IMR-90 (cell line): ENCODE measurements around the gene GIMAP7. TPM values are rescaled to one million over a fixed set of nuclear protein-coding genes. Genes with fewer than 3 reads are reported as not detected.
"Not testable (repeated sequence)": the region's sequence is repeated elsewhere in the genome, so short reads cannot be mapped to it uniquely, and the experiment has no call there.

Experiments used
- ATAC-seq: fragments of 200-7000 bp; cut with Tn5 transposase; 2 replicates; pipeline ENCODE4 v1.9.1; 2020; ENCODE audit warnings: low read depth, mild to moderate bottlenecking, moderate library complexity
- BruUV-seq: library from RNA; stranded (reverse); fragments of 400-500 nt; replicated peaks from 2 replicates; lab custom pipeline; 2021; lab: Mats Ljungman, UMichigan
- CTCF ChIA-PET: fragments of 300-600 bp; formaldehyde crosslinking; extraction: SDS; loops from one replicate; lab custom pipeline; 2021; ENCODE audit warnings: antibody characterized with exemption; lab: Yijun Ruan, JAX
- POLR2A ChIA-PET: fragments of 300-600 bp; sonication (Branson Sonifier 250); formaldehyde crosslinking; loops from one replicate; lab custom pipeline; 2022; ENCODE audit warnings: antibody characterized with exemption; ENCODE audit not compliant: unreplicated experiment; lab: Charles Lee
- DNase-seq: peaks from one replicate; pipeline ENCODE4 v3.0.0; 2013
- H2AFZ ChIP-seq: replicated peaks from 2 replicates; pipeline ENCODE3; 2013; ENCODE audit warnings: low read length, mild to moderate bottlenecking; ENCODE audit not compliant: poor library complexity
- H2AK5ac ChIP-seq: 2 replicates; pipeline ENCODE4 v1.6.1; 2013; ENCODE audit warnings: low read depth, low read length, inconsistent platforms
- H2AK9ac ChIP-seq: replicated peaks from 2 replicates; pipeline ENCODE3; 2013; ENCODE audit warnings: mild to moderate bottlenecking, low read depth, low read length, moderate library complexity; ENCODE audit not compliant: poor library complexity
- H2BK120ac ChIP-seq: 2 replicates; pipeline ENCODE4 v1.6.1; 2013; ENCODE audit warnings: low read depth, low read length, inconsistent platforms
- H2BK15ac ChIP-seq: 3 replicates; pipeline ENCODE4 v1.6.1; 2013; ENCODE audit warnings: low read depth, low read length, inconsistent platforms
- H2BK20ac ChIP-seq: 2 replicates; pipeline ENCODE4 v1.6.1; 2013; ENCODE audit warnings: low read depth, mild to moderate bottlenecking, inconsistent platforms, low read length, moderate library complexity
- H2BK5ac ChIP-seq: 2 replicates; pipeline ENCODE4 v1.6.1; 2013; ENCODE audit warnings: mild to moderate bottlenecking, low read depth, low read length, inconsistent platforms; ENCODE audit not compliant: poor library complexity, severe bottlenecking
- H3K14ac ChIP-seq: replicated peaks from 2 replicates; pipeline ENCODE4 v1.6.1; 2013; ENCODE audit warnings: low read depth, low read length, inconsistent platforms
- H3K18ac ChIP-seq: 2 replicates; pipeline ENCODE4 v1.6.1; 2013; ENCODE audit warnings: low read depth, low read length, control low read depth
- H3K23ac ChIP-seq: 2 replicates; pipeline ENCODE4 v1.6.1; 2013; ENCODE audit warnings: low read depth, low read length, inconsistent platforms
- H3K27ac ChIP-seq: 2 replicates; pipeline ENCODE4 v1.5.1; 2013; ENCODE audit warnings: mild to moderate bottlenecking, control low read depth, low read length; ENCODE audit not compliant: insufficient read depth
- H3K27me3 ChIP-seq: 2 replicates; pipeline ENCODE4 v1.6.1; 2013; ENCODE audit warnings: low read length; ENCODE audit not compliant: control insufficient read depth, insufficient read depth
- H3K36me3 ChIP-seq: 2 replicates; pipeline ENCODE4 v1.6.1; 2013; ENCODE audit warnings: low read length, mixed read lengths; ENCODE audit not compliant: control insufficient read depth, insufficient read depth
- H3K4ac ChIP-seq: 2 replicates; pipeline ENCODE4 v1.6.1; 2013; ENCODE audit warnings: low read depth, low read length, inconsistent platforms
- H3K4me1 ChIP-seq: 2 replicates; pipeline ENCODE4 v1.6.1; 2013; ENCODE audit warnings: low read length, mixed read lengths; ENCODE audit not compliant: control insufficient read depth, insufficient read depth
- H3K4me2 ChIP-seq: 2 replicates; pipeline ENCODE4 v1.6.1; 2013; ENCODE audit warnings: low read depth, mild to moderate bottlenecking, control low read depth, low read length, moderate library complexity
- H3K4me3 ChIP-seq: 2 replicates; pipeline ENCODE4 v1.5.1; 2013; ENCODE audit warnings: low read depth, mild to moderate bottlenecking, control low read depth, low read length, moderate library complexity; ENCODE audit not compliant: insufficient read depth
- H3K56ac ChIP-seq: 2 replicates; pipeline ENCODE4 v1.6.1; 2013; ENCODE audit warnings: low read length, inconsistent platforms; ENCODE audit not compliant: insufficient read depth; ENCODE audit errors: extremely low read depth
- H3K79me1 ChIP-seq, 2 experiments: 2 replicates each; pipeline ENCODE4 v1.6.1; 2013; ENCODE audit warnings: low read length in 2 of 2, inconsistent platforms in 1 of 2, low read depth in 1 of 2
- H3K9ac ChIP-seq: 2 replicates; pipeline ENCODE4 v1.6.1; 2013; ENCODE audit warnings: low read depth, low read length, control low read depth
- H3K9me1 ChIP-seq: 2 replicates; pipeline ENCODE4 v1.6.1; 2013; ENCODE audit warnings: low read length, inconsistent platforms; ENCODE audit not compliant: insufficient read depth
- H3K9me3 ChIP-seq: 2 replicates; pipeline ENCODE4 v1.6.1; 2013; ENCODE audit warnings: low read length; ENCODE audit not compliant: control insufficient read depth, insufficient read depth
- H4K20me1 ChIP-seq: 2 replicates; pipeline ENCODE4 v1.6.1; 2013; ENCODE audit warnings: low read length, inconsistent platforms; ENCODE audit not compliant: insufficient read depth
- H4K5ac ChIP-seq: 2 replicates; pipeline ENCODE4 v1.6.1; 2013; ENCODE audit warnings: mild to moderate bottlenecking, low read depth, low read length, control low read depth
- H4K8ac ChIP-seq, 2 experiments: 2 replicates each; pipeline ENCODE4 v1.6.1; 2013; ENCODE audit warnings: low read depth in 2 of 2, low read length in 2 of 2, control low read depth in 1 of 2, inconsistent platforms in 1 of 2
- H4K91ac ChIP-seq: 2 replicates; pipeline ENCODE4 v1.6.1; 2013; ENCODE audit warnings: low read depth, low read length, inconsistent platforms; ENCODE audit not compliant: insufficient read depth
- whole genome bisulfite sequencing, 2 experiments: methylation state at CpG; one replicate each; pipeline versions ENCODE4 v1.1.5 to v1.1.7; 2013; ENCODE audit warnings: missing lambda C conversion rate in 2 of 2; ENCODE audit not compliant: insufficient read length in 1 of 2; ENCODE audit errors: extremely low coverage in 2 of 2; 5-methylcytosine and 5-hydroxymethylcytosine counted together
- dilution Hi-C: fragments of 300-500 bp; cut with HindIII; formaldehyde crosslinking; loops from one replicate; pipeline ENCODE4 v1.14.3; 2018; ENCODE audit warnings: low sequenced_read_pairs; ENCODE audit not compliant: unreplicated experiment
- in situ Hi-C: fragments of 300-500 bp; cut with MboI; formaldehyde crosslinking; loops from 3 replicates; pipeline ENCODE4 v1.14.3; 2019; ENCODE audit warnings: low sequenced_read_pairs, inconsistent platforms, mixed read lengths
- intact Hi-C: fragments of 100-400 bp; cut with micrococcal nuclease; formaldehyde crosslinking; loops from 2 replicates; pipeline ENCODE4 v1.10.0; 2022
- polyA plus RNA-seq, 3 experiments: library from polyadenylated mRNA; depleted of rRNA; stranded (reverse); fragments of >200 nt; gene quantifications; 2 replicates each; pipeline ENCODE4 v1.2.3, GENCODE V29; 2012; ENCODE audit warnings: low replicate concordance in 1 of 3
- total RNA-seq: library from RNA; depleted of rRNA; stranded (reverse); fragments of >200 nt; gene quantifications from 2 replicates; pipeline ENCODE4 v1.2.3, GENCODE V29; 2012

Gene GIMAP7
- total and polyA plus RNA-seq, 2 of the 4 experiments (the other 2 are of a cell fraction) = not detected

DNA sequence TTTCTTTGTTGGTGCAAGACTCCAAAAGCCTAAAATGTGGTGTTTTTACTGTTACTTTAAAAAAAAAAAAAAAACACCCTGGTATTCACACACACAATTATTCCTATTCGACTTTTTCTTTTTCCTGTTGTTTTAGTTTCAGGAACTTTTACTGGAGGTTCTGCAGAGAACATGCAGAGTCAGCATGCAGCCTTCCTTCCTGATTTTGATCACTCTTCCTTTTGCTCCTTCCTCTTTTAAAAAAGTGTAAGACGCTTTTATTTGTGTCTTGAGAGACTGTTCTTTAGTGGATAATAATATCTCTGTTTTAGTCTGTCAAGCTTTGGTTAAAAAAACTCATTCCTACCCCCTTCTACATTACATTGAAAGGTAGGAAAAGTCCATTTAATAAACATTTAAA, 31.2 kb upstream of the GIMAP7 start:
- POLR2A ChIA-PET, H3K4ac ChIP-seq, intact Hi-C loops, H3K27ac ChIP-seq, ATAC-seq, H3K23ac ChIP-seq, H2BK120ac ChIP-seq, H3K18ac ChIP-seq, H2BK20ac ChIP-seq, H3K4me1 ChIP-seq, H2AFZ ChIP-seq, H2BK5ac ChIP-seq, H2AK9ac ChIP-seq, H3K56ac ChIP-seq, CTCF ChIA-PET, DNase-seq, H3K79me1 ChIP-seq, H3K9me1 ChIP-seq, BruUV-seq, H3K4me3 ChIP-seq, H3K4me2 ChIP-seq, H3K9me3 ChIP-seq, dilution Hi-C loops, H4K5ac ChIP-seq, H2AK5ac ChIP-seq, H4K8ac ChIP-seq, in situ Hi-C loops, H4K91ac ChIP-seq, H3K9ac ChIP-seq, H2BK15ac ChIP-seq, H4K20me1 ChIP-seq, H3K27me3 ChIP-seq, H3K14ac ChIP-seq, H3K36me3 ChIP-seq: not testable (repeated sequence)
- no CpG with 5 or more reads among the region's 2 CpGs for WGBS, 2 experiments

- H3K18ac ChIP-seq, BruUV-seq, ATAC-seq, H4K8ac ChIP-seq, H4K5ac ChIP-seq, H3K79me1 ChIP-seq, H2AK5ac ChIP-seq, H3K23ac ChIP-seq, H3K4me2 ChIP-seq, H2BK15ac ChIP-seq, in situ Hi-C loops, DNase-seq, H3K56ac ChIP-seq, H3K4me1 ChIP-seq, H3K4me3 ChIP-seq, H3K9me1 ChIP-seq, H2BK5ac ChIP-seq, H3K27ac ChIP-seq, H3K36me3 ChIP-seq, H3K9me3 ChIP-seq, H4K91ac ChIP-seq, H3K14ac ChIP-seq, H4K20me1 ChIP-seq, intact Hi-C loops, H3K4ac ChIP-seq, H2AFZ ChIP-seq, H2AK9ac ChIP-seq, H2BK20ac ChIP-seq, dilution Hi-C loops, H3K9ac ChIP-seq, H3K27me3 ChIP-seq, H2BK120ac ChIP-seq, POLR2A ChIA-PET: not testable (repeated sequence)
- CTCF ChIA-PET = interaction anchor here (0.6 kb wide), 1 partner anchor 13 kb away, joined by 3 read pairs; no protein-coding TSS in a partner anchor
- no CpG with 5 or more reads among the region's 3 CpGs for WGBS, 2 experiments
Observed at GRCh38 chr7:150484071-150484470, 30.6 kb upstream of the GIMAP7 start.
